Occipital lobe (tissue), 2 donors: ENCODE data around the gene MISP3. TPM values are rescaled to one million over a fixed set of nuclear protein-coding genes. Genes with fewer than 3 reads are reported as not detected.

Source experiments
- DNase-seq: peaks from one replicate; lab custom pipeline; 2025; lab: John Stamatoyannopoulos, UW
- total RNA-seq: library from RNA; depleted of rRNA; stranded (reverse); fragments of >200 nt; gene quantifications from one replicate; pipeline ENCODE4 v1.2.3, GENCODE V29; 2014

Gene MISP3
- total RNA-seq, 1 donor from 2014 or later: 1.6 TPM

DNA sequence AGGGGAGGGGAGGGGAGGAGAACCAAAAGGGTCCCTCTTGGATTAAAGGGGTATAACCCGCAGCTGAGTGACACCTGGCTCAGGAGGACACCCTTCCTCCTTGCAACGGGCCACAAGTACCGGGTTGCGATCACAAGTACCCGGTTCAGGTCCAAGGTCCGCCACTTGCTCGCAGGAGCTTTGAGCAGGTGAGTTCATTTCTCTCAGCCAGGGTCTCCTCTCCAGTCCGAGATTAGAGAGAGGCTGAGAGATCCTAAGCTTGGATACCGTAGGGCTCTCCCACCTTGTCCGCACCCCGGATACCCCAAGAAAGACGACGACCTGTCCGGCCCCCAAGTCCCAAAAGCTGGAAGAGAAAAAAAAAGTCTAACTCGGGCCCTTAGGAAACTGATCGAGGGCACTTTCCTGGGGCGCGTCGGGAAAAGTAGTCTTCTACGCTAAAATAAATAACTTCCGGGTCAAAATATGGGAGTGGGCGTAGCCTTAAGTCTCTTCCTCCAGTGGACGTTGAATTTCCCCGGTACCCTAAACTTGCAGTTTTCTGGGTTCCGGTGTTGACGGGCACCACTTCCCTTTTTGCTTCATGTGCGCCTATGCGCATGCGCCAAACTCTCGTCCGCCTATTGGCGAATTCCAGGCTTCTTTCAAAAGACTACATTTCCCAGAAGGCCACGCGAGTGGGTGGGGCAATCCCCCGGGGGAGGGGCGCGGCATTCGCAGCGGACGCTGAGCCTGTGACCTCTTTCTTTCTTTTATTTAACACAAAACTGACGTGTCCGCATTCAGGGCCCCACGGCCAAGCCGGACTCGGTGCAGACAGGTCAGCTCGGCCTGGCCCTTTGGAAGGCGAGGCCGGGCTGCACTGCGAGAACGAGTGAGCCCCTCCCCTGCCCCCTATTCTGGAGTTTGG, 8.6 kb downstream of the MISP3 start:
- peak; percentile 97 for DNase-seq

GRCh38 chr19:14081797-14082674, 9.4 kb downstream of the MISP3 start:
- DNase-seq: no peak

DNA sequence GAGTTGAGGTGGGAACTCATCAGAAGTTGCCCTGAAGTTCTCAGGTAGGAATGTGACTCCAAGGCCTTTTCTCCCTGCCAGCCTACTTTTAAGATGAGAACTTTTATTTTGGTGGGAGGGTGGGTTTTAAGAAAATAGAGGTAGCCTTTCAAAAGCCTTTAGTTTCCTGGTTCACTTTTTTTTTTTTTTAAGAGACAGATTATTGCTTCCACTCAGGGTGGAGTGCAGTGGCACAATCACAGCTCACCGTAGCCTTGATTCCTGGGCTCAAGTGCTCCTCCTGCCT, 10.0 kb downstream of the MISP3 start:
- DNase-seq: no peak

GRCh38 chr19:14085309-14085995, 12.9 kb downstream of the MISP3 start, which contains the start of gene C19orf67:
TSS of gene C19orf67 (minus strand) at chr19:14085783. CDS start at chr19:14085627, 156 bp downstream.
- DNase-seq: no peak

GRCh38 chr19:14086098-14086497, 13.5 kb downstream of the MISP3 start:
- no peak for DNase-seq

- no peak for DNase-seq
Observed at GRCh38 chr19:14088634-14089411, 16.2 kb downstream of the MISP3 start.

DNA sequence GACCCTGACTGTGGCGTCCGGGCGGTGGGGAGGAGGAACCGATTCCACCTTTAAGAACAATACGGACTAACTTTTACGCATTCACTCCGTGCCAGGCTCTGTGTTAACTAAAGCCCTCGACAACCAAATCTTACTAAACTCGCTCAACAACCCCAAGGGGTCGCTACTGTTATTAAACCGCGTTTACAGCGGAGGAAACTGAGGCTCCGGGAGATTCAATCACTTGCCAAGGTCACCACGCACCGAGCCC, 16.8 kb downstream of the MISP3 start:
- DNase-seq: no peak

- DNase-seq: peak; percentile 15
Observed at GRCh38 chr19:14089662-14090508, 17.3 kb downstream of the MISP3 start.

GRCh38 chr19:14090509-14091080, 18.0 kb downstream of the MISP3 start, which contains the start of gene SAMD1:
TSS of gene SAMD1 (minus strand) at chr19:14090751.
- DNase-seq: peak; percentile 72

DNA sequence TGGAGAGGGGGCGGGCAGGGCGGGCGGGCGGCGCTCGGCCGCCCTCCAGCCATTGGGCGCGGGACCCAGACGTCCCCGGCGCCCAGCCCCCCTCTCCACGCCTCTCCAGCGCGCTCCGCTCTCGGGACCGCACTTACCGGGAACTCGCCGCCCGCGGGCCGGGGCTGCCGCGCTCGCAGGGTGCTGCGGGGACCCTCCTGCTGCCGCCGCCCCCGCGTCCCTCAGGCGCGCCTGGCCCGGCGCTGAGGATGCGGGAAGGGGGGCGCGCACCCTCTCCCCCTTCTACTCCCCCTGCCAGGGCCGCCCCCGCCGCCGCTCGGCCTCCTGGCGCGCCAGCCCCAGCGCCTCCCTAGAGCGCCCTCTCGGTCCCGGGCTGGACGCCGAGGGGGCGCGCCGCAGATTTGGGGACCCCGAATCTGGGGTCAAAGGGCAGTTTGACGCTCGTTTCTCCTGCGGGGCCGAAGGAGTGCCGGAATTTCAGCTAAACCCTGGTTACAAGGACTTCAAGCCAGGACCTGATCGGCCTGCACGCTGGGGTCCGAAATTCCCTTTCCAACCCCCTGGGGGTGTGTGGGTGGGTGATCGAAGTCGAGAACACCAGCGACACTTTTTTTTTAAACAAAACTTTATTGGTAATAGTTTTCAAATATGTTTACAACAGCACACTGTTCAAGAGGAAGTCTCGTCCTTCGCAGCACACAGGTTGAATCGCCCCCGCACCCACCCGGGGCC, 18.7 kb downstream of the MISP3 start:
- DNase-seq: no peak

GRCh38 chr19:14091813-14092462, 19.4 kb downstream of the MISP3 start:
- no peak for DNase-seq

- DNase-seq: no peak
Observed at GRCh38 chr19:14093117-14093823, 20.7 kb downstream of the MISP3 start.

- no peak for DNase-seq
Observed at GRCh38 chr19:14094854-14095253, 22.3 kb downstream of the MISP3 start.

GRCh38 chr19:14096272-14096992, 23.8 kb downstream of the MISP3 start:
- no peak for DNase-seq

GRCh38 chr19:14097532-14098151, 25.1 kb downstream of the MISP3 start:
- DNase-seq: no peak

DNA sequence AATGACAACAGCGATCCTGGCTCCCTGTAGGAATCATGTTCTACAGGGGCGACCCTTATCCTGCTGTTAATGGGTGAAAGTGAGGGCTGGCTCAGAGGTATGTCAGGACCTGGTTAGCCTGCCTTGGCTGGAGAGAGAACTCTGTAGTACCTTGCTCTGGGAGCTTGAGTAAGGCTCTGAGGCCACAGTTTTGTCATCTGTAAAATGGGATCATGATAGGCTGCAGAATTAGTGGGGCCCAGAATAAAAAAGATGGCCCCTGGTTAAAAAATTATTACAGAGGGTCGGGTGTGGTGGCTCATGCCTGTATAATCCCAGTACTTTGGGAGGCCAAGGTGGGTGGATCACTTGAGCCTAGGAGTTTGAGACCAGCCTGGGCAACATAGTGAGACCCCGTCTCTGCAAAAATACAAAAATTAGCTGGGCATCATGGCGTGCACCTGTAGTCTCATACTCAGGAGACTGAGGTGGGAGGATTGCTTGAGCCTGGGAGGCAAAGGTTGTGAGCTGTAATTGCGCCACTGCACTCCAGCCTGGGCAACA, 28.5 kb downstream of the MISP3 start:
- no peak for DNase-seq
